Bronchial epithelial cell (primary cell): ENCODE data around the gene LIX1L. TPM values are rescaled to one million over a fixed set of nuclear protein-coding genes. Genes with fewer than 3 reads are reported as not detected.

Source experiments
- DNase-seq: peaks from one replicate; pipeline ENCODE4 v3.0.0-alpha.2; 2010; ENCODE audit warnings: low read depth
- FAIRE-seq: peaks from 2 replicates; lab custom pipeline; 2011; peaks lifted over from hg19 to GRCh38; lab: Jason Lieb, UNC
- H3K27me3 ChIP-seq: 2 replicates; pipeline ENCODE4 v1.5.1; 2011; ENCODE audit warnings: low read length; ENCODE audit not compliant: control insufficient read depth, insufficient read depth
- H3K36me3 ChIP-seq: 2 replicates; pipeline ENCODE4 v1.5.1; 2011; ENCODE audit warnings: low read length; ENCODE audit not compliant: control insufficient read depth, insufficient read depth
- H3K4me3 ChIP-seq: 2 replicates; pipeline ENCODE4 v1.5.1; 2011; ENCODE audit warnings: mild to moderate bottlenecking, low read depth, low read length, control low read depth
- CTCF ChIP-seq: IDR thresholded peaks from 2 replicates; pipeline ENCODE4 v1.5.1; 2011; ENCODE audit warnings: mild to moderate bottlenecking, moderate library complexity, low read length, control low read depth, inconsistent platforms; ENCODE audit not compliant: insufficient read depth, severe bottlenecking
- total RNA-seq: library from RNA; depleted of rRNA; stranded (reverse); fragments of >200 nt; gene quantifications from 2 replicates; pipeline ENCODE4 v1.2.1, GENCODE V29; 2014

The LIX1L gene
- total RNA-seq, 1 donor from 2014 or later, result 3.4 TPM

GRCh38 chr1:145962157-145963102, 4.6 kb upstream of the LIX1L start:
- TF ChIP-seq CTCF, result no peak
- FAIRE-seq, result no peak
- peak overlapping the region; percentile 48 for H3K4me3 ChIP-seq
- no peaks in the 10 kb centered on the region for H3K36me3 ChIP-seq
- no peak for DNase-seq
- no peaks in the 10 kb centered on the region for H3K27me3 ChIP-seq

GRCh38 chr1:145961425-145962156, 3.8 kb upstream of the LIX1L start:
- no peak for FAIRE-seq
- TF ChIP-seq CTCF, result no peak
- DNase-seq, result no peak
- Histone ChIP-seq H3K27me3 (no peaks in the 10 kb centered on the region), H3K36me3 (no peaks in the 10 kb centered on the region), H3K4me3 (peak overlapping the region; percentile 48)

- DNase-seq (no peak), FAIRE-seq (no peak)
- Histone ChIP-seq H3K4me3 (peak overlapping the region; percentile 48), H3K27me3 (no peaks in the 10 kb centered on the region), H3K36me3 (no peaks in the 10 kb centered on the region)
- no peak for TF ChIP-seq CTCF
Measured at GRCh38 chr1:145961109-145961424, 3.2 kb upstream of the LIX1L start.

GRCh38 chr1:145960468-145961108, 2.8 kb upstream of the LIX1L start:
- H3K27me3 ChIP-seq, result no peaks in the 10 kb centered on the region
- TF ChIP-seq CTCF, result peak; percentile 21
- no peaks in the 10 kb centered on the region for H3K36me3 ChIP-seq
- DNase-seq, result no peak
- peak overlapping the region; percentile 48 for H3K4me3 ChIP-seq
- no peak for FAIRE-seq

- FAIRE-seq (no peak), DNase-seq (no peak)
- Histone ChIP-seq H3K27me3 (no peaks in the 10 kb centered on the region), H3K36me3 (no peaks in the 10 kb centered on the region), H3K4me3 (peak overlapping the region; percentile 48)
- no peak for TF ChIP-seq CTCF
Measured at GRCh38 chr1:145959957-145960467, 2.2 kb upstream of the LIX1L start.
